Fibroblast of lung (primary cell): Measurements from ENCODE around the gene MYADM. TPM values are rescaled to one million over a fixed set of nuclear protein-coding genes. Genes with fewer than 3 reads are reported as not detected.

Experiments used
- DNase-seq, 2 donors: peaks; one replicate each; pipeline versions ENCODE4 v3.0.0 to v3.0.0-alpha.2; 2010; ENCODE audit warnings: low read depth in 2 of 2
- H2AFZ ChIP-seq: 2 replicates; pipeline ENCODE4 v1.5.1; 2012; ENCODE audit warnings: low read length, control low read depth, inconsistent platforms
- H3K27ac ChIP-seq: 2 replicates; pipeline ENCODE4 v1.5.1; 2011; ENCODE audit warnings: low read length, control low read depth; ENCODE audit not compliant: insufficient read depth
- H3K27me3 ChIP-seq: 2 replicates; pipeline ENCODE4 v1.5.1; 2011; ENCODE audit warnings: mild to moderate bottlenecking, low read length; ENCODE audit not compliant: control insufficient read depth, insufficient read depth
- H3K36me3 ChIP-seq: 2 replicates; pipeline ENCODE4 v1.5.1; 2011; ENCODE audit warnings: low read length; ENCODE audit not compliant: control insufficient read depth, insufficient read depth
- H3K4me1 ChIP-seq: 2 replicates; pipeline ENCODE4 v1.5.1; 2011; ENCODE audit warnings: low read length; ENCODE audit not compliant: control insufficient read depth, insufficient read depth; ENCODE audit errors: extremely low read depth
- H3K4me2 ChIP-seq: 2 replicates; pipeline ENCODE4 v1.5.1; 2011; ENCODE audit warnings: low read length, control low read depth; ENCODE audit not compliant: insufficient read depth; ENCODE audit errors: extremely low read depth
- H3K4me3 ChIP-seq, 4 experiments: fragments of 200-600 bp in 1 of 4; sonication (generic) in 1 of 4; replicated peaks in 1 of 4; 2 replicates each; pipeline ENCODE4 v1.5.1; 2011 to 2016; ENCODE audit warnings: low read length in 4 of 4, low read depth in 3 of 4, mild to moderate bottlenecking in 3 of 4, control low read depth in 2 of 4, inconsistent platforms in 1 of 4, mixed read lengths in 1 of 4; ENCODE audit not compliant: insufficient read depth in 1 of 4; ENCODE audit errors: control extremely low read depth in 1 of 4
- H3K79me2 ChIP-seq: 2 replicates; pipeline ENCODE4 v1.5.1; 2012; ENCODE audit warnings: mild to moderate bottlenecking, low read length, inconsistent platforms; ENCODE audit not compliant: control insufficient read depth, insufficient read depth
- H3K9ac ChIP-seq: 2 replicates; pipeline ENCODE4 v1.5.1; 2011; ENCODE audit warnings: mild to moderate bottlenecking, low read length, control low read depth; ENCODE audit not compliant: insufficient read depth
- H3K9me3 ChIP-seq: 2 replicates; pipeline ENCODE4 v1.5.1; 2012; ENCODE audit warnings: low read depth, low read length; ENCODE audit not compliant: control insufficient read depth, insufficient read depth
- H4K20me1 ChIP-seq: 2 replicates; pipeline ENCODE4 v1.5.1; 2011; ENCODE audit warnings: low read length; ENCODE audit not compliant: control insufficient read depth, insufficient read depth; ENCODE audit errors: extremely low read depth
- EZH2 ChIP-seq: IDR thresholded peaks from 2 replicates; pipeline ENCODE4 v1.5.1; 2012; ENCODE audit warnings: low read length, control low read depth, mild to moderate bottlenecking; ENCODE audit errors: missing control alignments
- polyA plus RNA-seq, 2 donors: library from polyadenylated mRNA; depleted of rRNA in 1 of 2; stranded (reverse) in 1 of 2; unstranded in 1 of 2; fragments of >200 nt; gene quantifications; 2 replicates each; pipeline ENCODE4 v1.2.1, GENCODE V29; 2011 to 2012; ENCODE audit warnings: missing spikeins in 1 of 2
- total RNA-seq: library from RNA; depleted of rRNA; stranded (reverse); fragments of >200 nt; gene quantifications from 2 replicates; pipeline ENCODE4 v1.2.1, GENCODE V29; 2014
- TF ChIP-seq, protein P1 (sequence below), 2 donors: IDR thresholded peaks in 1 of 2; conservative IDR thresholded peaks in 1 of 2; 1 replicate in 1 of 2; 2 replicates in 1 of 2; pipeline ENCODE4 v1.5.1; 2011 to 2012; ENCODE audit warnings: low read length in 2 of 2, control low read depth in 1 of 2, inconsistent platforms in 1 of 2, low read depth in 1 of 2, mild to moderate bottlenecking in 1 of 2

The MYADM gene
- total and polyA plus RNA-seq, 2 donors (not counting 1 experiment from before 2014, with no cell fraction given), result 9.1 to 51.5 TPM

- no peaks in the 10 kb centered on the region for H3K36me3 ChIP-seq
- TF ChIP-seq, protein P1, sequence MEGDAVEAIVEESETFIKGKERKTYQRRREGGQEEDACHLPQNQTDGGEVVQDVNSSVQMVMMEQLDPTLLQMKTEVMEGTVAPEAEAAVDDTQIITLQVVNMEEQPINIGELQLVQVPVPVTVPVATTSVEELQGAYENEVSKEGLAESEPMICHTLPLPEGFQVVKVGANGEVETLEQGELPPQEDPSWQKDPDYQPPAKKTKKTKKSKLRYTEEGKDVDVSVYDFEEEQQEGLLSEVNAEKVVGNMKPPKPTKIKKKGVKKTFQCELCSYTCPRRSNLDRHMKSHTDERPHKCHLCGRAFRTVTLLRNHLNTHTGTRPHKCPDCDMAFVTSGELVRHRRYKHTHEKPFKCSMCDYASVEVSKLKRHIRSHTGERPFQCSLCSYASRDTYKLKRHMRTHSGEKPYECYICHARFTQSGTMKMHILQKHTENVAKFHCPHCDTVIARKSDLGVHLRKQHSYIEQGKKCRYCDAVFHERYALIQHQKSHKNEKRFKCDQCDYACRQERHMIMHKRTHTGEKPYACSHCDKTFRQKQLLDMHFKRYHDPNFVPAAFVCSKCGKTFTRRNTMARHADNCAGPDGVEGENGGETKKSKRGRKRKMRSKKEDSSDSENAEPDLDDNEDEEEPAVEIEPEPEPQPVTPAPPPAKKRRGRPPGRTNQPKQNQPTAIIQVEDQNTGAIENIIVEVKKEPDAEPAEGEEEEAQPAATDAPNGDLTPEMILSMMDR (conservative IDR thresholded peaks at IDR 0.05 in 1 of 2, IDR thresholded peaks at IDR 0.05 in 1 of 2; ENCODE audit: low read depth in 1 of 2, low read length in 2 of 2), result no peak
- TF ChIP-seq EZH2, result no peak
- no peaks in the 10 kb centered on the region for H4K20me1 ChIP-seq
- H3K27me3 ChIP-seq, result no peaks in the 10 kb centered on the region
- no peak overlapping the region for H3K4me3 ChIP-seq
- no peak overlapping the region for H3K27ac ChIP-seq
- no peak overlapping the region for H2AFZ ChIP-seq
- H3K79me2 ChIP-seq, result no peaks in the 10 kb centered on the region
- no peak for DNase-seq
- H3K4me1 ChIP-seq, result peaks cover 2% of the 10 kb centered on the region
- H3K4me2 ChIP-seq, result no peak overlapping the region
- H3K9me3 ChIP-seq, result no peaks in the 10 kb centered on the region
- no peak overlapping the region for H3K9ac ChIP-seq
These were observed 14.0 kb upstream of the MYADM start for GRCh38 chr19:53853707-53854106.

GRCh38 chr19:53864308-53864836, 3.3 kb upstream of the MYADM start:
- H3K27me3 ChIP-seq, result no peaks in the 10 kb centered on the region
- no peaks in the 10 kb centered on the region for H3K36me3 ChIP-seq
- no peak overlapping the region for H2AFZ ChIP-seq
- H3K4me2 ChIP-seq, result no peak overlapping the region
- no peak for TF ChIP-seq EZH2
- TF ChIP-seq, protein P1 (conservative IDR thresholded peaks at IDR 0.05 in 1 of 2, IDR thresholded peaks at IDR 0.05 in 1 of 2; ENCODE audit: low read depth in 1 of 2, low read length in 2 of 2), result no peak
- no peaks in the 10 kb centered on the region for H4K20me1 ChIP-seq
- H3K4me3 ChIP-seq, result no peak overlapping the region
- peaks cover 5% of the 10 kb centered on the region for H3K4me1 ChIP-seq
- DNase-seq, result no peak
- peaks cover 9% of the 10 kb centered on the region for H3K79me2 ChIP-seq
- no peak overlapping the region for H3K9ac ChIP-seq
- H3K9me3 ChIP-seq, result no peaks in the 10 kb centered on the region
- no peak overlapping the region for H3K27ac ChIP-seq

- H3K9ac ChIP-seq, result no peak overlapping the region
- H2AFZ ChIP-seq, result peak overlapping the region; percentile 42
- peaks cover 5% of the 10 kb centered on the region for H3K4me1 ChIP-seq
- H3K4me2 ChIP-seq, result peak overlapping the region; percentile 93
- peak overlapping the region in 3 of 4 experiments; percentile 31 to 60 (median 50) for H3K4me3 ChIP-seq
- peaks cover 2% of the 10 kb centered on the region for H3K36me3 ChIP-seq
- H3K9me3 ChIP-seq, result no peaks in the 10 kb centered on the region
- H3K79me2 ChIP-seq, result peaks cover 13% of the 10 kb centered on the region
- H3K27me3 ChIP-seq, result no peaks in the 10 kb centered on the region
- H3K27ac ChIP-seq, result peak overlapping the region; percentile 100
- H4K20me1 ChIP-seq, result no peaks in the 10 kb centered on the region
- no peak for TF ChIP-seq EZH2
- TF ChIP-seq, protein P1 (conservative IDR thresholded peaks at IDR 0.05 in 1 of 2, IDR thresholded peaks at IDR 0.05 in 1 of 2; ENCODE audit: low read depth in 1 of 2, low read length in 2 of 2), result no peak
- no peak for DNase-seq
These were observed 2.2 kb upstream of the MYADM start for GRCh38 chr19:53865523-53865917.
